Middle frontal gyrus (tissue), 1 donor: ENCODE results near the gene CAPS.

Experiments
- DNase-seq: peaks from one replicate; pipeline ENCODE4 v3.0.0-alpha.2; 2015; ENCODE audit warnings: low spot score; ENCODE audit errors: extremely low spot score

The CAPS gene

GRCh38 chr19:5891938-5892771 lies 21.9 kb upstream of the CAPS start:
- DNase-seq = no peak

DNA sequence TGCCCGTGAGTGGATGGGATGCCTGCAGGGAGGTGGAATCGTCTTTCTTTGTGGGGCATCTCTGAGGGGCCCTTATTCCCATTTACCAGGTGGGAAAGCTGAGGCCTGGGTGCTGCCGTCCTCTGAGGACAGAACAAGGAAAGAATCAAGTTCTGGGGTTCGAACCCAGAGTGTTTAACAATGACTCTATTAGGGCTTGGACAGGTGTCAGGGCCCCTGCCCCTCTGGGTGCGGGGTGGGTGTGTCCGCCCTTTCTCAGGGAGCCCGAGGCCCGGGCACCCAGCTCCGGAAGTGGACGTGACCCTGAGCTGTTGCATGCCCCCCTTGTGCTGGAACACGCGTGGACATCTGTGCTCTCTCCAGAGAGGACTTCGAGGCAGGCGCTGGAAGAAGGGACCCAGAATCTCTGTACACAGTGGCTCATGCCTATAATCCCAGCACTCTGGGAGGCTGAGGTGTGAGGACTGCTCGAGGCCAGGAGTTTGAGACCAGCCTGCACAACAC lies 21.2 kb upstream of the CAPS start:
- no peak for DNase-seq

DNA sequence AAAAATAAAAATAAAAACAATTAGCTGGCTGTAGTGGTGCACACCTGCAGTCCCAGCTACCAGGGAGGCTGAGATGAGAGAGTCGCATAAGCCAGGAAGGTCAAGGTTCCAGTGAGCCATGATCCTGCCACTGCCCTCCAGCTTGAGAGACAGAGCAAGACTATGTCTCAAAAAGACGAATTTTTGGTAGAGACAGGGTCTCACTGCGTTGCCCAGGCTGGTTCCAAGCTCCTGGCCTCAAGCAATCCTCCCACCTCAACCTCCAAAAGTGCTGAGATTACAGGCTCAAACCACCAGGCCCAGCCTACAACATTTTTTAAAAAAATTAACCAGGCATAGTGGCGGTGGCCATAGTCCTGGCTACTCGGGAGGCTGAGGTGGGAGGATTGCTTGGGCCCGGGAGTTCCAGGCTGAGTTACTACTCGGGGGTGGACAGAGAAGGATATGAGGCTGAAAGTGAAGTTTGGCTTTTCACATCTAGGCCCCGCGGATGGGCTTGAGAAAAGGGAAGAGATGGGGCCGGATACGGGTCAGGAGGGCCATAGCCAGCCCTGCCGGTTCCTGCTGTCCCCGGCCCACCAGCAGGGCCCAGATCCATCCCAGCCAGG lies 20.7 kb upstream of the CAPS start:
- no peak for DNase-seq

GRCh38 chr19:5893907-5894703 lies 19.9 kb upstream of the CAPS start:
- DNase-seq = no peak

GRCh38 chr19:5894704-5895349 lies 19.2 kb upstream of the CAPS start:
- no peak for DNase-seq

- DNase-seq = no peak
Measured at GRCh38 chr19:5895409-5895808, 18.6 kb upstream of the CAPS start.

DNA sequence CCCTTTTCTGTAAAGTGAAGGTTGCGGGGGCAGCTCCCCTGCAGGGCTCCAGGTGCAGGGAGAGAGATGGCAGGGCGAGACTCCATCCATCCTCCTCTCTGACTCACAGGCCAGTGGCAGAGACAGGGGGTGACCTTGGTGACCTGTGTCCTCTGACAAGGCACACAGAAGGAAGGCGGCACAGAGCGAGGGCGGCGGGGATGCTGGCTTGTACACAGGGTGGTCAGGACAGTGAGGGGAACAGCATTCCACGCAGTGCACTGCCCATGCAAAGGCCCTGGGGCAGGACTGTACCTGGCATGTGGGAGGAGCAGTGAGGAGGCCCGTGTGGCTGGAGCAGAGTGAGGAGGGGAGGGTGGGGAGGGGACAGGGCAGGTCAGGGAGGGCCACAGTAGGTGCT lies 18.2 kb upstream of the CAPS start:
- DNase-seq = no peak

GRCh38 chr19:5896365-5897076 lies 17.5 kb upstream of the CAPS start:
- no peak for DNase-seq

GRCh38 chr19:5897189-5897969 lies 16.7 kb upstream of the CAPS start:
- DNase-seq = no peak

GRCh38 chr19:5899728-5900526 lies 14.1 kb upstream of the CAPS start:
- DNase-seq = no peak

DNA sequence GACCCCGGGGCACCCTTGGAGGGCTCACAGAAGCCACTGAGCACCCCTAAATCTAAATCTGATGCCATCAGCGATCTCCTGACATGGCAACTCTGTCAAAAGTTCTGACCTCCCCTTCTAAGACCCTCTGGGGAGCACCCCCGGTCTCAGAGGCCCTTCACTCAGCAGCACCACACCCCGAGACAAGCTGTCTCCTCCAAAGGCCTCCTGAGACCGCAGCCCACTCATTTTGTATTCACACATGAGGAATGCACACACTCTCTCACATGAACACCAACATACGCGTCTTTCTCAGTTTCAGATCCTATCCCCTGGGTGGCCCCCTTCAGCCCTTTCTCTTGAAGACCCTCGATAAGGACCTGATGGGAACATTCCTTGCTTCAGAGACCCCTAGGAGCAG lies 13.1 kb upstream of the CAPS start:
- DNase-seq = no peak

GRCh38 chr19:5903056-5903623 lies 10.9 kb upstream of the CAPS start:
- no peak for DNase-seq

- peak; percentile 89 for DNase-seq
Measured at GRCh38 chr19:5903624-5904351, 10.3 kb upstream of the CAPS start, which contains the start of gene NDUFA11. TSS of gene NDUFA11 (minus strand) at chr19:5903790. CDS start at chr19:5903708, 82 bp downstream.

GRCh38 chr19:5904352-5905113 lies 9.5 kb upstream of the CAPS start, which contains the start of gene VMAC:
TSS of gene VMAC (plus strand) at chr19:5904872. CDS start at chr19:5904891, 19 bp downstream.
- peak; percentile 99 for DNase-seq

DNA sequence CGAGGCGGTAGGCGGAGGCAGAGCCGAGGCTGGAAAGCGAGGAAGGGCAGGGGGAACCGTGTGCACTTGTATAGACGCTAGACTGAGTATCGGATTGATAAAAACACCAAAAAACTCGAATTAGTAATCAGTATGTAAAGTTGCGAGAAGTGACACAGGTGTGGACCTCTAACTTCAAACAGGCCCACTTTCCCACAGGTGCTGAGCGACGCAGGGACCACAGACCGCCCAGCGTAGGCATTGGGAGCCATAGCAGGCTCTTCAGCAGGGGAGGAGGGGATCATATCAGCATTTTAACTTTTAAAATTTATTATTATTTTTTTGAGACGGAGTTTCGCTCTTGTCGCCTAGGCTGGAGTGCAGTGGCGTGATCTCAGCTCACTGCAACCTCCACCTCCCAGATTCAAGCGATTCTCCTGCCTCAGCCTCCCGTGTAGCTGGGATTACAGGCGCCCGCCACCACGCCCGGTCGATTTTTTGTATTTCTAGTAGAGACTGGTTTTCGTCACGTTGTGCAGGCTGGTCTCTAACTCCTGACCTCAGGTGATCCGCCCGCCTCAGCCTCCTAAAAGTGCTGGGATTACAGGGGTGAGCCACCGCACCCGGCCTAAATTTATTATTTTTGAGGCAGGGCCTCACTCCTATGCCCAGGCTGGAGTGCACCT lies 8.8 kb upstream of the CAPS start:
- no peak for DNase-seq

GRCh38 chr19:5907241-5907640 lies 6.8 kb upstream of the CAPS start:
- DNase-seq = no peak
